GM19397 (cell line): ENCODE measurements around the gene COMMD4.
"Not testable (repeated sequence)": the region's sequence is repeated elsewhere in the genome, so short reads cannot be mapped to it uniquely, and the experiment has no call there.

Experiments
- ATAC-seq: cut with Tn5 transposase; IDR thresholded peaks from one replicate; pipeline ENCODE4 v1.9.1; 2021; ENCODE audit warnings: mild to moderate bottlenecking, moderate library complexity; ENCODE audit not compliant: unreplicated experiment

COMMD4 gene

GRCh38 chr15:75371486-75371885 is 35.6 kb downstream of the COMMD4 start:
- ATAC-seq, result no peak

GRCh38 chr15:75371901-75372688 is 36.2 kb downstream of the COMMD4 start:
- ATAC-seq, result no peak

- ATAC-seq, result no peak
These were observed 44.9 kb downstream of the COMMD4 start for GRCh38 chr15:75380773-75381172.

- not testable (repeated sequence) for ATAC-seq
These were observed 48.1 kb downstream of the COMMD4 start for GRCh38 chr15:75383986-75384385.
